ENCODE results near the gene CST9.
A peak's percentile ranks its signal among the peaks of the same experiment; 100 is the strongest.

Gene CST9

GRCh38 chr20:23608251-23608846 lies 2.6 kb upstream of the CST9 start:
- DNase-seq (ENCODE audit: insufficient read length, low spot score) (no peak), FAIRE-seq (no peak)
- TF ChIP-seq TAF1 (IDR thresholded peaks at IDR 0.05; ENCODE audit: low read depth, low read length) (no peak), POU2F2 (IDR thresholded peaks at IDR 0.05; ENCODE audit: low read depth, low read length) (no peak), SPI1 (IDR thresholded peaks at IDR 0.05; ENCODE audit: low read depth, low read length) (no peak), POLR2AphosphoS5 (IDR thresholded peaks at IDR 0.05; ENCODE audit: low read depth, low read length) (no peak), PAX5 (IDR thresholded peaks at IDR 0.05; ENCODE audit: insufficient read depth, low read length, severe bottlenecking) (no peak), POLR2A (IDR thresholded peaks at IDR 0.05; ENCODE audit: low read depth, low read length) (no peak)

GRCh38 chr20:23607497-23608245 lies 2.0 kb upstream of the CST9 start:
- no peak for FAIRE-seq
- TF ChIP-seq POU2F2 (IDR thresholded peaks at IDR 0.05; ENCODE audit: low read depth, low read length) (no peak), POLR2AphosphoS5 (IDR thresholded peaks at IDR 0.05; ENCODE audit: low read depth, low read length) (no peak), POLR2A (IDR thresholded peaks at IDR 0.05; ENCODE audit: low read depth, low read length) (no peak), TAF1 (IDR thresholded peaks at IDR 0.05; ENCODE audit: low read depth, low read length) (no peak), PAX5 (IDR thresholded peaks at IDR 0.05; ENCODE audit: insufficient read depth, low read length, severe bottlenecking) (no peak), SPI1 (IDR thresholded peaks at IDR 0.05; ENCODE audit: low read depth, low read length) (no peak)
- no peak for DNase-seq (ENCODE audit: insufficient read length, low spot score)

GRCh38 chr20:23606652-23607049 lies 934 bp upstream of the CST9 start:
- DNase-seq (ENCODE audit: insufficient read length, low spot score) = peak; percentile 75
- peak; percentile 79 for FAIRE-seq

GRCh38 chr20:23604306-23604705 lies 1.4 kb downstream of the CST9 start:
- TF ChIP-seq PAX5 (IDR thresholded peaks at IDR 0.05; ENCODE audit: insufficient read depth, low read length, severe bottlenecking) = no peak
- no peak for TF ChIP-seq SPI1 (IDR thresholded peaks at IDR 0.05; ENCODE audit: low read depth, low read length)
- no peak for TF ChIP-seq POU2F2 (IDR thresholded peaks at IDR 0.05; ENCODE audit: low read depth, low read length)
- no peak for DNase-seq (ENCODE audit: insufficient read length, low spot score)
- FAIRE-seq = no peak

More at GRCh38 chr20:23606652-23607049, 934 bp upstream of the CST9 start:
- 0 out of 2 replicates have a peak, but pooled peaks have one; percentile 20 for TF ChIP-seq POU2F2 (IDR thresholded peaks at IDR 0.05; ENCODE audit: low read depth, low read length)
- TF ChIP-seq PAX5 (IDR thresholded peaks at IDR 0.05; ENCODE audit: insufficient read depth, low read length, severe bottlenecking) = no peak

- FAIRE-seq (no peak), DNase-seq (ENCODE audit: insufficient read length, low spot score) (no peak)
- TF ChIP-seq POLR2A (IDR thresholded peaks at IDR 0.05; ENCODE audit: low read depth, low read length) (no peak), POLR2AphosphoS5 (IDR thresholded peaks at IDR 0.05; ENCODE audit: low read depth, low read length) (no peak), TAF1 (IDR thresholded peaks at IDR 0.05; ENCODE audit: low read depth, low read length) (no peak)
These were observed 2.4 kb downstream of the CST9 start for GRCh38 chr20:23603321-23603720.

- no peak for TF ChIP-seq POLR2A (IDR thresholded peaks at IDR 0.05; ENCODE audit: low read depth, low read length)
- no peak for TF ChIP-seq TAF1 (IDR thresholded peaks at IDR 0.05; ENCODE audit: low read depth, low read length)
- no peak for TF ChIP-seq SPI1 (IDR thresholded peaks at IDR 0.05; ENCODE audit: low read depth, low read length)
- DNase-seq (ENCODE audit: insufficient read length, low spot score) = no peak
- FAIRE-seq = no peak
These were observed 3.0 kb downstream of the CST9 start for GRCh38 chr20:23602699-23603098.

GRCh38 chr20:23602241-23602640 lies 3.5 kb downstream of the CST9 start:
- TF ChIP-seq POLR2A (IDR thresholded peaks at IDR 0.05; ENCODE audit: low read depth, low read length) = no peak
- TF ChIP-seq TAF1 (IDR thresholded peaks at IDR 0.05; ENCODE audit: low read depth, low read length) = no peak
- no peak for TF ChIP-seq PAX5 (IDR thresholded peaks at IDR 0.05; ENCODE audit: insufficient read depth, low read length, severe bottlenecking)
- no peak for TF ChIP-seq SPI1 (IDR thresholded peaks at IDR 0.05; ENCODE audit: low read depth, low read length)
- TF ChIP-seq POLR2AphosphoS5 (IDR thresholded peaks at IDR 0.05; ENCODE audit: low read depth, low read length) = no peak
- no peak for TF ChIP-seq POU2F2 (IDR thresholded peaks at IDR 0.05; ENCODE audit: low read depth, low read length)
- FAIRE-seq (no peak), DNase-seq (ENCODE audit: insufficient read length, low spot score) (no peak)

GRCh38 chr20:23601715-23602114 lies 4.0 kb downstream of the CST9 start:
- no peak for DNase-seq (ENCODE audit: insufficient read length, low spot score)
- no peak for FAIRE-seq
- TF ChIP-seq SPI1 (IDR thresholded peaks at IDR 0.05; ENCODE audit: low read depth, low read length) (no peak), POLR2A (IDR thresholded peaks at IDR 0.05; ENCODE audit: low read depth, low read length) (no peak)

- DNase-seq (ENCODE audit: insufficient read length, low spot score) = no peak
- FAIRE-seq = no peak
- no peak for TF ChIP-seq PAX5 (IDR thresholded peaks at IDR 0.05; ENCODE audit: insufficient read depth, low read length, severe bottlenecking)
- TF ChIP-seq POU2F2 (IDR thresholded peaks at IDR 0.05; ENCODE audit: low read depth, low read length) = no peak
- TF ChIP-seq SPI1 (IDR thresholded peaks at IDR 0.05; ENCODE audit: low read depth, low read length) = no peak
- TF ChIP-seq POLR2AphosphoS5 (IDR thresholded peaks at IDR 0.05; ENCODE audit: low read depth, low read length) = no peak
- TF ChIP-seq TAF1 (IDR thresholded peaks at IDR 0.05; ENCODE audit: low read depth, low read length) = no peak
- TF ChIP-seq POLR2A (IDR thresholded peaks at IDR 0.05; ENCODE audit: low read depth, low read length) = no peak
These were observed 7.2 kb downstream of the CST9 start for GRCh38 chr20:23598481-23598880.

- FAIRE-seq (no peak), DNase-seq (ENCODE audit: insufficient read length, low spot score) (no peak)
- TF ChIP-seq PAX5 (IDR thresholded peaks at IDR 0.05; ENCODE audit: insufficient read depth, low read length, severe bottlenecking) = no peak
- TF ChIP-seq POLR2AphosphoS5 (IDR thresholded peaks at IDR 0.05; ENCODE audit: low read depth, low read length) = no peak
- TF ChIP-seq POU2F2 (IDR thresholded peaks at IDR 0.05; ENCODE audit: low read depth, low read length) = no peak
- no peak for TF ChIP-seq SPI1 (IDR thresholded peaks at IDR 0.05; ENCODE audit: low read depth, low read length)
- no peak for TF ChIP-seq POLR2A (IDR thresholded peaks at IDR 0.05; ENCODE audit: low read depth, low read length)
- TF ChIP-seq TAF1 (IDR thresholded peaks at IDR 0.05; ENCODE audit: low read depth, low read length) = no peak
These were observed 9.0 kb downstream of the CST9 start for GRCh38 chr20:23596579-23597250.
